Thoracic aorta (tissue), 2 donors: ENCODE results near the gene EFCC1. TPM values are rescaled to one million over a fixed set of nuclear protein-coding genes. Genes with fewer than 3 reads are reported as not detected.

Source experiments
- ATAC-seq: fragments of 150-250 bp; one replicate; pipeline ENCODE4 v1.8.0; 2017; ENCODE audit warnings: low read depth; ENCODE audit not compliant: insufficient number of reproducible peaks, low FRiP score
- DNase-seq: peaks from one replicate; pipeline ENCODE4 v3.0.0-alpha.2; 2020; ENCODE audit warnings: low spot score
- H3K27ac ChIP-seq, 2 donors: fragments of 200-600 bp; sonication (generic); 1 replicate in 1 of 2; 2 replicates in 1 of 2; pipeline ENCODE4 v1.5.1; 2016; ENCODE audit warnings: mild to moderate bottlenecking in 2 of 2, moderate library complexity in 2 of 2
- H3K27me3 ChIP-seq: fragments of 200-600 bp; sonication (generic); replicated peaks from 2 replicates; pipeline ENCODE4 v1.6.0; 2016; ENCODE audit warnings: mild to moderate bottlenecking; ENCODE audit not compliant: insufficient read depth
- H3K36me3 ChIP-seq: fragments of 200-600 bp; sonication (generic); one replicate; pipeline ENCODE4 v1.5.1; 2016
- H3K4me1 ChIP-seq, 2 donors: fragments of 200-600 bp; sonication (generic); 1 replicate in 1 of 2; 2 replicates in 1 of 2; pipeline versions ENCODE4 v1.5.1 to v1.6.0; 2016; ENCODE audit warnings: low read depth in 2 of 2, mild to moderate bottlenecking in 1 of 2; ENCODE audit not compliant: control insufficient read depth in 1 of 2
- H3K4me3 ChIP-seq: fragments of 200-600 bp; sonication (generic); 2 replicates; pipeline ENCODE4 v1.5.1; 2016; ENCODE audit warnings: mild to moderate bottlenecking
- H3K9me3 ChIP-seq: fragments of 200-600 bp; sonication (generic); 2 replicates; pipeline ENCODE4 v1.5.1; 2016
- CTCF ChIP-seq: fragments of 200-600 bp; sonication (generic); IDR thresholded peaks from one replicate; pipeline ENCODE4 v1.5.1; 2019; ENCODE audit warnings: antibody characterized with exemption
- total RNA-seq, 2 donors: library from RNA; depleted of rRNA; stranded (reverse); fragments of >200 nt; gene quantifications; one replicate each; pipeline versions ENCODE4 v1.1.0 to v1.2.3, GENCODE V29; 2016

EFCC1 gene
- total RNA-seq, 2 donors from 2014 or later, result 1.4 TPM; not detected in 1

- no peaks in the 10 kb centered on the region for H3K9me3 ChIP-seq
- H3K27ac ChIP-seq, result no peak overlapping the region
- H3K36me3 ChIP-seq, result no peaks in the 10 kb centered on the region
- no peak for TF ChIP-seq CTCF
- no peaks in the 10 kb centered on the region for H3K4me1 ChIP-seq
- DNase-seq (no peak), ATAC-seq (no peak)
- H3K27me3 ChIP-seq, result no peaks in the 10 kb centered on the region
- no peak overlapping the region for H3K4me3 ChIP-seq
Measured at GRCh38 chr3:129018751-129019150, 17.6 kb downstream of the EFCC1 start.

- Histone ChIP-seq H3K9me3 (no peaks in the 10 kb centered on the region), H3K27ac (no peak overlapping the region), H3K4me1 (no peaks in the 10 kb centered on the region), H3K27me3 (no peaks in the 10 kb centered on the region), H3K4me3 (no peak overlapping the region), H3K36me3 (no peaks in the 10 kb centered on the region)
- TF ChIP-seq CTCF, result no peak
- ATAC-seq (no peak), DNase-seq (no peak)
Measured at GRCh38 chr3:129019266-129019665, 18.2 kb downstream of the EFCC1 start.

GRCh38 chr3:129020691-129021090, 19.6 kb downstream of the EFCC1 start:
- Histone ChIP-seq H3K4me1 (no peaks in the 10 kb centered on the region), H3K27me3 (no peaks in the 10 kb centered on the region), H3K27ac (no peak overlapping the region), H3K9me3 (no peaks in the 10 kb centered on the region), H3K4me3 (no peak overlapping the region), H3K36me3 (no peaks in the 10 kb centered on the region)
- ATAC-seq, result no peak
- no peak for TF ChIP-seq CTCF
- no peak for DNase-seq

- Histone ChIP-seq H3K4me3 (no peak overlapping the region), H3K27ac (no peak overlapping the region), H3K4me1 (no peaks in the 10 kb centered on the region), H3K36me3 (no peaks in the 10 kb centered on the region), H3K27me3 (no peaks in the 10 kb centered on the region), H3K9me3 (no peaks in the 10 kb centered on the region)
- ATAC-seq (no peak), DNase-seq (no peak)
- TF ChIP-seq CTCF, result no peak
Measured at GRCh38 chr3:129021140-129021551, 20.0 kb downstream of the EFCC1 start.

- TF ChIP-seq CTCF, result no peak
- Histone ChIP-seq H3K9me3 (no peaks in the 10 kb centered on the region), H3K4me1 (peaks cover 0 to 3% of the 10 kb centered on the region in 2 donors), H3K4me3 (no peak overlapping the region), H3K27ac (no peak overlapping the region), H3K27me3 (no peaks in the 10 kb centered on the region), H3K36me3 (no peaks in the 10 kb centered on the region)
- DNase-seq, result no peak
- no peak for ATAC-seq
Measured at GRCh38 chr3:129022114-129023007, 21.3 kb downstream of the EFCC1 start.
